Activated CD4-positive, alpha-beta T cell treated with anti-CD3 and anti-CD28 coated beads for 4 hours (primary cell): Measurements from ENCODE around the gene ADGRV1.
A peak's percentile ranks its signal among the peaks of the same experiment; 100 is the strongest.
"Not testable (repeated sequence)": the region's sequence is repeated elsewhere in the genome, so short reads cannot be mapped to it uniquely, and the experiment has no call there.

Source experiments
- DNase-seq, 2 donors: peaks; one replicate each; pipeline ENCODE4 v3.0.0-alpha.2; 2020

Gene ADGRV1

DNA sequence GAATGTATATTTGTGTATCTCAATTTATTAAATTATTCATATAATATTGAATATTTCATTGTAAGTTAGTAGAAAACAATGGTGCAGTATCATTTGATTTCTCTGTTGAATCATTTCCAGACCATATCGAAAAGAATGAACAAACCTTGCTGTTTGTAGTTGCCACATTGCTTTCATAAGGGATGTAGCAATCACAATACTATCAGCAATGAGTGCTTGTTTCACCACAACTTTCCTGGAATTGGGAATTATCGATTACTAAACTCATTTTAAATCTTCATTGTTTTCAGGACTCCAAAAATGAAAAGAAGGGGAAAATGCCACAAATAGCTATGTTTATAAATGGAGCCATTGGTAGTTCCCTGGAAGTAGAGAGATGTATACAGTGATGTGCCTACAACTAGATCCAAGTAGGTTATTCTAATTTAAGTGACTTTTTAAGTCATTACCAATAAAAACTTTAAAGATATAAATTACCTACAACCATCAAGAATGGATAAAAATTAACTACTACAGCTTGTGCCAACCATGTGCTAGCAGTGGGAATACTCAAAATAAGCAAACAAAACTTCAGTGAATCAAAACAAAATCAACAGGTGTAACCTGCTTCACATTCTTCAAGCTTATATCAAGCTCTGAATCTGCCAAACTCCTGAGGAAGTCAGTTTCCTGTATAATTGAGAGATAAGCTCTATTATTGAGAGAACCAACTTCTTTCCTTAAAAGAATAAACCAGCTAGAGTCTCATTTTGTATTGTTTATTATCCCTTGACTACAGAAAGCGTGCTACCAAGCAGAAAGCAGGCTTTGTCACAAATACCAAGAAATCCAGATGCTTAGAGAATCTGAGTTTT is 358.6 kb downstream of the ADGRV1 start:
- no peak for DNase-seq

DNA sequence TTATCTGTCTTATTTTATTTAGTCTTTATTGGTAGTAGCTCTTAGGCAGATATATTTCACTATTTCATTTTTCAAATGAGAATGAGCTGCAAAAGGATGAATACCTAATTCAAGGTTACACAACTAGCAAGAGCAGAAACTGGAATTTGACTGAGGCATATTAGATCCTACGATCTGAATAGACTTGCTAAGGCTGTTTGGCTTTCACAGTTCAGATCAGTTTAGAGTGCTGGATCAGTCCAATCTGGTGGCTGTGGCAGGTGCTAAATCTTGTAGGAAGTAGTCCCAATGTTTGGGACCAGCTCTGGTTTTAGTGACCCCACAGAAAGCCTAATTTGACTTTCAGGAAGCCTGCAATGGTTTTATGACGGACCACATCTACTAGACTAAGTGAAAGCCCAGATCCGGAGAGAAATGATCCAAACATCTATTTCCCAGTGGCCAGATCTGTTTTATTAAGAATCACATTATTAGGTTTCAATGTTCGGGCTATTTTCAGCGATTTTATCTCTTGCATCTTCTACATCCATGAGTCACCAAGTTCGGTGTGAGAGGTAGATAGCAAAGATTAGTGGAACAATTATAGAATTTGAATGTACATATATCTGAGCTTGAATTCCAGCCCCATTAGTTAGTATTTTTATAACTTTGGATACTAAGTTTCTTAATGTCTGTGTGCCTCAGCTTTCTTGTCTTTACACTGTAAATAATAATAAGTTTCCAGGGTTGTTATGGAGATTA is 359.5 kb downstream of the ADGRV1 start:
- no peak for DNase-seq

DNA sequence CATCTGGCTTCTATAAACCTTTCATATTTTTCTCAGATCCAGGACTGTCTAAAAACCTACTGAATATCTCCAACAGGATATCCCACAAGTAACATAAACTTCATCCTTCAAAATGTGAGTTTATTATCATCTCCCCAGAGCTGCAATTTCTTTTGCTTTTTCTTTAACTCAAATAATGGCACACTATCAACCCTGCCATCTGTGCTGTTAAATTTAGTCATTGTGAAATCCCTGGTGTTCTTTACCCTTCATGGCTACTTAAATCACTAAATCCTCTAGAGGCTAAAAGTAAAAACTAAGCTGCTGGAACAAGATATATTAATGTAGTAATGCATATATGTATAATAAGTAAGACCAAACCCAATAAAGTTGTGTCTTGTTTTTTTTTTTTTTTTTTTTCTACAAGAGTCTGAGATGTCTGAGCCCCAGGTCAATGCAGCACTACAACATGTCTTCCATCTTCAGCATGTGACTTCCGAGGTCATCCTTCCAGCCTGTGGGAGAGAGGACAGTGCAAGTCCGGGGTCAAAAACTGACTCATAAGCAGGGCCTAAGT is 362.9 kb downstream of the ADGRV1 start:
- no peak for DNase-seq

DNA sequence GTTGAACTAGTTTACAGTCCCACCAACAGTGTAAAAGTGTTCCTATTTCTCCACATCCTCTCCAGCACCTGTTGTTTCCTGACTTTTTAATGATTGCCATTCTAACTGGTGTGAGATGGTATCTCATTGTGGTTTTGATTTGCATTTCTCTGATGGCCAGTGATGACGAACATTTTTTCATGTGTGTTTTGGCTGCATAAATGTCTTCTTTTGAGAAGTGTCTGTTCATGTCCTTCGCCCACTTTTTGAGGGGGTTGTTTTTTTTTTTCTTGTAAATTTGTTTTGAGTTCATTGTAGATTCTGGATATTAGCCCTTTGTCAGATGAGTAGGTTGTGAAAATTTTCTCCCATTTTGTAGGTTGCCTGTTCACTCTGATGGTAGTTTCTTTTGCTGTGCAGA is 365.6 kb downstream of the ADGRV1 start:
- DNase-seq, result not testable (repeated sequence)

DNA sequence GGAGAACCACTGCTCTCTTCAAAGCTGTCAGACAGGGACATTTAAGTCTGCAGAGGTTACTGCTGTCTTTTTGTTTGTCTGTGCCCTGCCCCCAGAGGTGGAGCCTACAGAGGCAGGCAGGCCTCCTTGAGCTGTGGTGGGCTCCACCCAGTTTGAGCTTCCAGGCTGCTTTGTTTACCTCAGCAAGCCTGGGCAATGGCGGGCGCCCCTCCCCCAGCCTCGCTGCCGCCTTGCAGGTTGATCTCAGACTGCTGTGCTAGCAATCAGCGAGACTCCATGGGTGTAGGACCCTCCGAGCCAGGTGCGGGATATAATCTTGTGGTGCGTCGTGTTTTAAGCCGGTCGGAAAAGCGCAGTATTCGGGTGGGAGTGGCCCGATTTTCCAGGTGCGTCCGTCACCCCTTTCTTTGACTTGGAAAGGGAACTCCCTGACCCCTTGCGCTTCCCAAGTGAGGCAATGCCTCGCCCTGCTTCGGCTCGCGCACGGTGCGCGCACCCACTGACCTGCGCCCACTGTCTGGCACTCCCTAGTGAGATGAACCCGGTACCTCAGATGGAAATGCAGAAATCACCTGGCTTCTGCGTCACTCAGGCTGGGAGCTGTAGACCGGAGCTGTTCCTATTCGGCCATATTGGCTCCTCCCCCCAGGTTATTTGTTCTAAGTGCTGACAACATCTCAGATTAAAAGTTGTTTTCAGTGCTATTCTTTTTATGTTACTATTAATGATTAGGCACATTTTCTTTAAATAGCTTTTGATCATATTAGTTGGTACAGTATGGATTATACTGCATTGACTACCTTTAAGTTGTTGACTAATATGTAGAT is 370.6 kb downstream of the ADGRV1 start:
- not testable (repeated sequence) for DNase-seq

DNA sequence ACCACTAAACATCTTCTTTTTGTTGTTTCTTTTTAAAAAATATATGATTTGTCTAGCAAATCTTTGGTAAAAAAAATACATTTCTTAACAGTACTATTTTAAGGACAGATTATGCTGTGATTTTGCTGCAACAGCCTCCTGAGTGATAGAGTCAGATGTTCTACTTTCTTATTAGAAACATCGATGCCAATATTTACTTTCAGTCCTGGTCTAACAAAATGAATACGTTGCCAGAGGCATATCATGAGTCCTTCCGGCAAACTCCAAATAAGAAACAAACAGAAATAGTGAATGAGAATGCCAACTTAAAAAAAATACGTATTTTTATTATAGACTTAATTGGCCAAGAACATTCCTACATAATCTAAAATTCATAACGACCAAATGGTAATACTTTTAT is 371.5 kb downstream of the ADGRV1 start:
- no peak for DNase-seq

DNA sequence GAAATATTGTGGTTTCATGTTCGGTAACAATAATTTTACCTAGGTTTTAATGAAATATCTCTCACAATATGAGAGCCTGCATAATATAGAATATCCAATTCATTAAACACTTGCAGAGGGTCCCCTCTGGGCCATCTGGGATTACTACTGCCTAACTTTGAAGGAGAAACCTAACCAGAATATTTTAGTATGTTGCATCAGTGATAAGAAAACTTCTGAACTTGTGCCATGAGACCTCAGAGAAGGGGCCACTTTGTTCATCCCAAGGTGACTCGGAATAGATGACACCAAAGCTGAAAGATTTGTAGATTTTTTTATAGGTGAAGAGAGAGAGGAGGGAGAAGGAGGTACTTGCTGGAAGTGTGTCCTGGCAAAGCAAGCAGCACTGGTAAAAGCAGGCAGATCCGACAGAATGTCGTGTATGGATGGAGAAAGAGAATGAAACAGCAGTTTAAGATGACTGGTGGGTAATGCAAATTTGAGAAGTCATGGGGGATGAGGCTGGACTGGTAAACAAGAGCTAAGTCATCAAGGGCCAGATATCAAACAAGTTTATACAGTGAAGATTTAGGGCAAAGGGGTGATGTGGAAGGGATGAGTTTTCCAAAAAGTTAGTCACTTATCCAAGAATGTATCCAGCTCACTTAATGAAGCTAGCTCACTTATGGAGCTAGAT is 372.3 kb downstream of the ADGRV1 start:
- no peak for DNase-seq

DNA sequence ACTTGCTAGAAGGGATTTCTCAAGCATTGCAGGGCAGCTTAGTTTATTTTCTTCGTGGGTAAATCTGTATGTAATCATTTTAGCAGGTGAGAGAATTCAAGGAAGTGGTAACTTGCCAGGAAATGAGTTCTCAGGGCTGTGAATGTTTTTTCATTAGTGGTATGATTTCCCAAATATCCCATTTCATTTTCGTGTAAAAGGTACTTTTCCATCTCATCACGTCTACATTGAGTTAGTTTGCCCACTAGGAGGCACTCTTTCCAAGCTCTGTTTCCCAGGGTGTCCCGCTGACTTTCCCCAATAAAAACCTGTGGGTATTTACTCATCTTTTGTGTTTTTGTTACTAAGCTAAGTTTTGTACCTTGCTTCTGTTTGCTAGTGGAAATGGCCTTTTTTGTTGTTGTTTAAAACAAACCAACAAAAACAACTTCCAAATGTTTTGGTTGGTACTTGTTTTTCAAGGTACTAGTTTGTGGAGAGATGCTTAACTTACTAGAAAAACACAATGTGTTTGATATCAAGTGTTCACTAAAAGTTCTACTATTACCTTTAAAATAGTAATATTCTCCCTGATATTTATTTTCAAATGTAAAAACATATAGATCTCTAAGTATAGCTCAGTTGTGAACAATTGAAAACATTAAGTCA is 373.6 kb downstream of the ADGRV1 start:
- DNase-seq, result peak; percentile 8 to 27

DNA sequence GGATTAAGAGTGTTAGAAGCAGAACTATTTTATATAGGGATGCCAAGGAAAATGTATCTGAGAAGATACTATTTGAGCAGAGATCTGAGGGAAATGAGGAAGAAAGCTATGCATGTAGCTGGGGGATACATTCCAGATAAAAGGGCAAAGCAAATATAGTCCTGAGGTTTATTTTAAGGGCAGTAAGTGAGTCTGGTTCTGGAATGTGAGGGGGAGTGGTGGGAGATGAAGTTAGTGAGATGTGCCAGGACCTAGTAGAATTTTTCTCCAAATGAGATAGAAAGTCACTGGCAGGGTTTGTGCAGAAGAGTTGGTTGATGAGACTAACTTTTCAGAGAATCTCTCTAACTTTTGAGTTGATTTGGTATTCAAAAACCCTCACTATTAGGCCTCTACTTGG is 374.7 kb downstream of the ADGRV1 start:
- DNase-seq, result no peak

DNA sequence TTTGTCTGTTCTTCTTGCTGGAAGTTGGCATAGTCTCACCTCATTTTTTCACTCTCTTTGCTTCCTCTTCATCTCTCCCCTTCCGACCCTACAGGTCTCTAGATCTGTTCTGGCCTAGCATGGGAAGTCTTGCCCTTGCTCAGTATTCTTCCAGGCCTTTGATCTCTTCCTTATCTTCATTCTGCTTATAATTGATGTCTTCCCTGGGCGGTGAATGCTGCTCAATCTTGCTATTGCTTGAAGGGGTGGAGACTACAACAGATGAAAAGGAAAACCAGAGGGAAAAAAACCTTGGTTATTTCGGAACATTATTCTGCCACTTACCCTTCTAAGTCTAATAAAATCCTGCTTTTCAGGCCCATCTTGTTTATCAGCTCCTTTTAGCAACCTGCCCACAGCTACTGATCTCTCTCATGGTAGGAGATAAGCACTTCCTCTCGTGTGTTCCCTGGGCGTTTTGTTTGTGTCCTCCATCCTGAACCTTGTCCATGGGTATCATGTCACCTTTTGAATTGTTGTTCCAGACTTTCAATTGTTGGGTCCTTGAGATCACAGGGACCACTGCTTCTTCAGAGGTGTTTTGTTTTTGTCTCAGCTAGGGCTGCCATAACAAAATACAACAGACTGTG is 375.6 kb downstream of the ADGRV1 start:
- DNase-seq, result no peak

DNA sequence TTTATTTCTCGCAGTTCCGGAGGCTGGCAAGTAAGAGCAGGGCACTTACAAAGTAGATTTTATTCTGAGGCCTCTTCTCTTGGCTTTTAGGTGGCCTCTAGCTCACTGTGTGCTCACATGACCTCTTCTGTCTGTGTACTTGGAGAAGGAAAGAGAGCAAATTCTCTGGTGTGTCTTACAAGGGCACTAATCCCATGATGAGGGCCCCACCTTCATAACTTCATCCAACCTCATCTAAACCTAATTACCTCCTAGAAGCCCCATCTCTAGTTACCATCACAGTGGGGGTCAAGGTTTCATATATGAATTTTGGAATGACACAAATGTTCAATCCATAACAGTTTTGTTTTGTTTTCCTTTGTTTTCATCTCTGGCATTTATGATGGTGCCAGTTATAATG is 376.1 kb downstream of the ADGRV1 start:
- no peak for DNase-seq

DNA sequence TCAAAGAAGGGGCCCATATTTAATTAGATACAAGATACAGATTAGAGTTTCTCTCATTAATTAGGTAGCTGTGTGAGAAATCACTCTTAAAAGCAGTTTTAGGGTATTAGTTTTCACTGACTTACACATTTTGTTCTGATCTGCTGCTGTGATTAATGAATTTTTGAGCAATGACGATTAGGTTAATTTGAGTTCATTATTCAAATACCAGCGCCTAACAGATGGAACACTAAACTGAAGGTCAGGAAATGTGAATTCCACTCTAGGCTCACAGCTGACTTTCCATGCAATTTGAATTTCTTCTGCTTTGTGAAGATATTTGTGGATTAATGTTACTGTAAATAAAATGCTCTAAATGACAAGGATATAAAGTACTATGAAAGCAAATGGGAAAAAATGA is 380.6 kb downstream of the ADGRV1 start:
- DNase-seq, result no peak

DNA sequence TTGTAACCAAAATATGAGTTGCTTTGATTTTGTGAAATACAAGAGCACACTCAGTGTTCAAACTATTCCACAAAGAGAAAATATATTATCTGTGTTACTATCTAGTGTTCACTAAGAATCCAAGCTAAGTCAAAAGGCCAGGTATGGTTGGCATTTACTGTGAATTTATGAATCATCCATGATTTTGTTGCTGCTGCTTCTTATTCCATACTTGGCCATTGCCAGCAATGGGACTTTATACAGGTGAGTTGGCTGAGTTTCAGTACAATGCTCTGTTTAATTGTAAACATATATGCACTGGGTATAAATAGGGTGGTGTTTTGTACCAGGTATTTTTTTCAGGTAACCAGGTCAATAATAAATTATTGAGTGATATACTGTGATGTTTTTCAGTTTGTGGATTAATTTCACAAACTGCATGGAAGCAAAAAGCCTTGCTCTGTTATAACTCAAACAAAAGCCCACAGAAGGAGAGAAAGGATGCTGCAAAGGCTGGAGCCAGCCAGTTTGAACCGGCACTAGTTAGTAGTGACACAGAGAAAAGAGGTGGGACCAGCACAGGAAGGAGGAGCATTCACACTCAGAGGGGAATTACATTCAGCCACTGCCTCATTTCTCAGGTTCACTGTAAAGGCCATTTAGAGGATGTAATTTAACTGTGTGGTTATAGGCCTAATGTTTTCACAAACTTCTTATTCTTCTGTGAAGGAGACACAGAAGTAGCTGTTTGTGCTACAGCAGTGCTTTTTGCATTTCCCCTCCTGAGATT is 381.8 kb downstream of the ADGRV1 start:
- DNase-seq, result no peak

DNA sequence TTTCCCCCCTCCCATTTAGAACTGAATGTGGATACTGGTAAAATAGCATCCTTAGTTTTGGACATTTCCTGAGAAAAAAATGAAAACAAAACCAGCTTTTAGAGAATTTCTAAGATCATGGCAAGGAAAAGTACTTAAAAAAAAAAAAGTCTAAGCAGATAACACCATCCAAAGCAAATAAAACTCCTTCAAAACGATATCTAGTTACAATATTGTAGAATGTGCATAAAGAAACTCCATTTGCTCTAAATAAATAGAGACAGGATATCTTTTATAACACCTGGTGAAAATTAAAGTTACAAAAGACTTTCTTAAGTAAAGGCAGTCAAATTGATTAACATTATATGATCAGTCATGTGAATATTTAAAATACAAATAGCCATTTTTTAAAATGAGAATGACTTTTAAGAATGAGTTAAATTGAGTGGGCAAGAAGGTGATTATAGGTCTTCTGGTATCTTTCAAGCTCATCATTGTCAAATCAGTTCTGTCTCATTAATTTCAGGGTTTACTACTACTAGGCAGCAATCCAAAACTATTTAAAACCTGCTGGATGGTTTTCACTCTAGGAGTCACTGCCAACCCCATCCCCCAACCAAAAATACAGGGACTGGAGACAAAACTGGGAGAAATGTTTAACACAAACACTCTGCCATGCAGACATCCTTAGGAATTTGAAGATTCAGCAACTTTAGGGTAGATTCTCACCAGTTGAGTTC is 382.6 kb downstream of the ADGRV1 start:
- no peak for DNase-seq

DNA sequence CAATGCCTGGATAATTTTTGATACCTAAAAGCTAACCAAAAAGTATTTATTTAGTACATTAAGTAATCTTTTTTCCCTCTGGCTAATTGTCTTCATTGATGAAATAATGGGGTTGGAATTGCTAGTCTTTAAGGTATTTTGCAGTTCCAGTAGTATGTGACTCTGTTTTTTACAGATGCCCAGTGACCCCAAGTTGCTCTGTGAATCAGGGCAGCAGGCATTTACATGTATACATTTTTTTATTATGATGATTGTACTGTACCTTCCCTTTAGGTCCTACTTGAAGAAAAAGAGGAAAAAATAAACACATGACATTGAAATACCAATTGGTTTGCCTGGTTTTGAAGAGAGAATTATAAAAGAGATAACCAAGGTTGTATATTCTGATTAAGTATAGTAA is 385.5 kb downstream of the ADGRV1 start:
- DNase-seq, result no peak

DNA sequence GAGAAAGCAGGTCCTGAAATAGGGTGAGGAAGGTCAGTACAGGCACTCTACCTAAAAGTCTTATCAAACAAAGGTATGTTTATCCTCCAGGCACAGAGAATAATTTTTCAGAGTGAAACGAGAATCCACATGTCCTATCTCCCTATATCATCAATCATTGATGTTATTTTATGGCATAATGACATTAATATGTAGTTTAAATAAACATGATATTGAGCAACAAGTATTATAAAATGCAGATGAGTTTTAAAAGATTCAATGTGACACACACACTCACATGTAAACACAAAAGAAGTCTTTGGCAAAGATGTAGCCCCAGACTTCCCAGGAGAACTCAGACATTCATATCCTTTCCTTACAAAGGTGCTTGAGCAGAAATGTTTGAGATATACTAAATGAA is 389.1 kb downstream of the ADGRV1 start:
- no peak for DNase-seq

DNA sequence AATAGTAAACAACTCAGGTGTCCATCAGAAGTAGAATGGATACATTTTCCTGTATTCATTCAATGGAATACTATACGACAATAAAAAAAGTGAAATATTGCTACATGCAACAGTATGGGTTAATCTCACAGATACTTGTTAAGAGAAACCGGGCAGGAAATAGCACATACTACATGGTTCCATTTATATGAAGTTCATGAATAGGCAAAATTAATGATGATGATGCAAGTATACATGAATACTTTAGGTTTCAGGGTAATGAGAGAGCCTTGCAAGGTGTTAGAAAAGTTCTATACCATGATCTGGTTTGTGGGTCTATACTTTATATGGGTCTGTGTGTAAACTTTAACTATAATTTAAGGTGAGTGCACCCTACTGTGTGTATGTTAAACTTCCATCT is 390.4 kb downstream of the ADGRV1 start:
- no peak for DNase-seq

DNA sequence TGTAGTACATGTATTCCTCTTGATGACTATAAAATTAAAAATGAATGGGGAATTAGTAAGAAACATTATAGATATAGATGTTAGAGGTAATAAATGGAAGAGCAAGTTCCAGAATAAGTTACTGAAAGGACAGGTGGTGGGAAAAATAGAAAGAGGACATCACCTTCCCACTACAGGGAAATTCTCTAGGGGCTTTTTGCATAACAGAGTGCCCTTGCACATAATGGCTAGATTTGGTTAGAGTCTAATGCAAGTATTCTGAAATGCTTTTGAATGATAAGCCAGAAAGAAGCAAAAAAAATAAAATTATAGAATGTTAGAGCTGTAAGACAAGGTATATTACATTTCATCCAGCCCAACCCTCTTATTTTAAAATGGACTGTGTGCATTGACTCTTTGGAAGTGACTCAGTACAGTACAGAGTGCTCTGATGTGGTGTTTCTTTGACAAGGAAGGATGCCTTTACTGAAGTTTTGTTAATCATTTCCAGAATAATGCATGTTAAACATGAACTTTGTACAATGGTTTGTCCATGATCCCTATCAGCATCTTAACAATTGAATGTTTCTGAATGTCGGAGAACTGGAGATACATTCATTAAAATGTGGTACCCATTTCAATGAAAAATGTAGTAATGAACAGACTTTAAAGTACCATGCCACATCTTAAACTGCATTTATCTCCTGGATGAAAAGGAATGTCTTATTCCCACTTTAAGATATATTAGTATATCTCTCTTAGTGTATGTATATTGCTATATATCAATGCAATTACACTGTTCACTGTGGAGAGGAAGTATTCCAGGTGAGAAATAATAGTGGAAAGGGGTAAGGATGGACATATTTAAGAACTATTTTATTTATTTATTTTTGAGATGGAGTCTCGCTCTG is 391.1 kb downstream of the ADGRV1 start:
- DNase-seq, result no peak
